Measurements from ENCODE around the gene NAPEPLD.
"Not testable (repeated sequence)": the region's sequence is repeated elsewhere in the genome, so short reads cannot be mapped to it uniquely, and the experiment has no call there.

The NAPEPLD gene

GRCh38 chr7:103119791-103120291, 29.1 kb downstream of the NAPEPLD start:
- TF ChIP-seq SUZ12 (IDR thresholded peaks at IDR 0.05; ENCODE audit: extremely low read depth, insufficient read depth, insufficient read length): no peak
- no peak for TF ChIP-seq ZNF274 (IDR thresholded peaks at IDR 0.05; ENCODE audit: low read depth, low read length)
- TF ChIP-seq YY1 (IDR thresholded peaks at IDR 0.05; ENCODE audit: insufficient read depth, insufficient read length): no peak
- Histone ChIP-seq H3K4me1 (ENCODE audit: insufficient read depth, insufficient read length) (no peaks in the 10 kb centered on the region), H3K9me3 (ENCODE audit: insufficient read depth, low read length) (no peaks in the 10 kb centered on the region), H3K9ac (ENCODE audit: insufficient read length, low read depth) (no peak overlapping the region), H3K36me3 (ENCODE audit: insufficient read depth, insufficient read length, low read length) (peaks cover 17% of the 10 kb centered on the region), H3K27me3 (ENCODE audit: insufficient read depth, insufficient read length) (no peaks in the 10 kb centered on the region), H3K4me3 (ENCODE audit: insufficient read length, low read depth) (no peak overlapping the region)
- DNase-seq (ENCODE audit: low read depth, low spot score): no peak

GRCh38 chr7:103117465-103117864, 31.4 kb downstream of the NAPEPLD start:
- no peak overlapping the region for H3K9ac ChIP-seq (ENCODE audit: insufficient read length, low read depth)
- H3K4me3 ChIP-seq (ENCODE audit: insufficient read length, low read depth): no peak overlapping the region
- no peak for TF ChIP-seq ZNF274 (IDR thresholded peaks at IDR 0.05; ENCODE audit: low read depth, low read length)
- TF ChIP-seq YY1 (IDR thresholded peaks at IDR 0.05; ENCODE audit: insufficient read depth, insufficient read length): no peak
- no peak for TF ChIP-seq SUZ12 (IDR thresholded peaks at IDR 0.05; ENCODE audit: extremely low read depth, insufficient read depth, insufficient read length)
- H3K4me1 ChIP-seq (ENCODE audit: insufficient read depth, insufficient read length): no peaks in the 10 kb centered on the region
- no peak for DNase-seq (ENCODE audit: low read depth, low spot score)
- H3K36me3 ChIP-seq (ENCODE audit: insufficient read depth, insufficient read length, low read length): peaks cover 17% of the 10 kb centered on the region
- H3K27me3 ChIP-seq (ENCODE audit: insufficient read depth, insufficient read length): no peaks in the 10 kb centered on the region
- no peaks in the 10 kb centered on the region for H3K9me3 ChIP-seq (ENCODE audit: insufficient read depth, low read length)

GRCh38 chr7:103116991-103117390, 31.9 kb downstream of the NAPEPLD start:
- Histone ChIP-seq H3K36me3 (ENCODE audit: insufficient read depth, insufficient read length, low read length) (peaks cover 17% of the 10 kb centered on the region), H3K9ac (ENCODE audit: insufficient read length, low read depth) (no peak overlapping the region), H3K27me3 (ENCODE audit: insufficient read depth, insufficient read length) (no peaks in the 10 kb centered on the region), H3K4me1 (ENCODE audit: insufficient read depth, insufficient read length) (no peaks in the 10 kb centered on the region), H3K4me3 (ENCODE audit: insufficient read length, low read depth) (no peak overlapping the region), H3K9me3 (ENCODE audit: insufficient read depth, low read length) (no peaks in the 10 kb centered on the region)
- no peak for DNase-seq (ENCODE audit: low read depth, low spot score)
- TF ChIP-seq ZNF274 (IDR thresholded peaks at IDR 0.05; ENCODE audit: low read depth, low read length) (no peak), YY1 (IDR thresholded peaks at IDR 0.05; ENCODE audit: insufficient read depth, insufficient read length) (no peak), SUZ12 (IDR thresholded peaks at IDR 0.05; ENCODE audit: extremely low read depth, insufficient read depth, insufficient read length) (no peak)

GRCh38 chr7:103116511-103116910, 32.4 kb downstream of the NAPEPLD start:
- DNase-seq (ENCODE audit: low read depth, low spot score): no peak
- no peaks in the 10 kb centered on the region for H3K9me3 ChIP-seq (ENCODE audit: insufficient read depth, low read length)
- no peaks in the 10 kb centered on the region for H3K27me3 ChIP-seq (ENCODE audit: insufficient read depth, insufficient read length)
- no peak overlapping the region for H3K4me3 ChIP-seq (ENCODE audit: insufficient read length, low read depth)
- TF ChIP-seq ZNF274 (IDR thresholded peaks at IDR 0.05; ENCODE audit: low read depth, low read length): no peak
- H3K36me3 ChIP-seq (ENCODE audit: insufficient read depth, insufficient read length, low read length): peaks cover 17% of the 10 kb centered on the region
- no peaks in the 10 kb centered on the region for H3K4me1 ChIP-seq (ENCODE audit: insufficient read depth, insufficient read length)
- no peak overlapping the region for H3K9ac ChIP-seq (ENCODE audit: insufficient read length, low read depth)

GRCh38 chr7:103115771-103116170, 33.1 kb downstream of the NAPEPLD start:
- Histone ChIP-seq H3K4me1 (ENCODE audit: insufficient read depth, insufficient read length) (no peaks in the 10 kb centered on the region), H3K36me3 (ENCODE audit: insufficient read depth, insufficient read length, low read length) (peaks cover 11% of the 10 kb centered on the region), H3K9me3 (ENCODE audit: insufficient read depth, low read length) (no peaks in the 10 kb centered on the region), H3K27me3 (ENCODE audit: insufficient read depth, insufficient read length) (no peaks in the 10 kb centered on the region), H3K9ac (ENCODE audit: insufficient read length, low read depth) (no peak overlapping the region), H3K4me3 (ENCODE audit: insufficient read length, low read depth) (no peak overlapping the region)
- TF ChIP-seq SUZ12 (IDR thresholded peaks at IDR 0.05; ENCODE audit: extremely low read depth, insufficient read depth, insufficient read length) (no peak), ZNF274 (IDR thresholded peaks at IDR 0.05; ENCODE audit: low read depth, low read length) (no peak), YY1 (IDR thresholded peaks at IDR 0.05; ENCODE audit: insufficient read depth, insufficient read length) (no peak)
- no peak for DNase-seq (ENCODE audit: low read depth, low spot score)

- H3K9ac ChIP-seq (ENCODE audit: insufficient read length, low read depth): no peak overlapping the region
- TF ChIP-seq YY1 (IDR thresholded peaks at IDR 0.05; ENCODE audit: insufficient read depth, insufficient read length): no peak
- no peak for TF ChIP-seq SUZ12 (IDR thresholded peaks at IDR 0.05; ENCODE audit: extremely low read depth, insufficient read depth, insufficient read length)
- no peak for TF ChIP-seq ZNF274 (IDR thresholded peaks at IDR 0.05; ENCODE audit: low read depth, low read length)
Measured at GRCh38 chr7:103114576-103115008, 34.3 kb downstream of the NAPEPLD start.

GRCh38 chr7:103113164-103113563, 35.7 kb downstream of the NAPEPLD start:
- Histone ChIP-seq H3K9ac (ENCODE audit: insufficient read length, low read depth) (no peak overlapping the region), H3K4me3 (ENCODE audit: insufficient read length, low read depth) (no peak overlapping the region), H3K36me3 (ENCODE audit: insufficient read depth, insufficient read length, low read length) (no peaks in the 10 kb centered on the region), H3K9me3 (ENCODE audit: insufficient read depth, low read length) (no peaks in the 10 kb centered on the region), H3K4me1 (ENCODE audit: insufficient read depth, insufficient read length) (no peaks in the 10 kb centered on the region), H3K27me3 (ENCODE audit: insufficient read depth, insufficient read length) (no peaks in the 10 kb centered on the region)
- DNase-seq (ENCODE audit: low read depth, low spot score): peak; percentile 30
- TF ChIP-seq SUZ12 (IDR thresholded peaks at IDR 0.05; ENCODE audit: extremely low read depth, insufficient read depth, insufficient read length): no peak

More at GRCh38 chr7:103114576-103115008, 34.3 kb downstream of the NAPEPLD start:
- Histone ChIP-seq H3K4me3 (ENCODE audit: insufficient read length, low read depth) (no peak overlapping the region), H3K9me3 (ENCODE audit: insufficient read depth, low read length) (no peaks in the 10 kb centered on the region), H3K4me1 (ENCODE audit: insufficient read depth, insufficient read length) (no peaks in the 10 kb centered on the region), H3K36me3 (ENCODE audit: insufficient read depth, insufficient read length, low read length) (peaks cover 5% of the 10 kb centered on the region), H3K27me3 (ENCODE audit: insufficient read depth, insufficient read length) (no peaks in the 10 kb centered on the region)
- DNase-seq (ENCODE audit: low read depth, low spot score): no peak

GRCh38 chr7:103106703-103107070, 42.2 kb downstream of the NAPEPLD start:
- not testable (repeated sequence) for H3K4me1 ChIP-seq (ENCODE audit: insufficient read depth, insufficient read length); H3K36me3 ChIP-seq (ENCODE audit: insufficient read depth, insufficient read length, low read length); H3K9me3 ChIP-seq (ENCODE audit: insufficient read depth, low read length); DNase-seq (ENCODE audit: low read depth, low spot score); H3K27me3 ChIP-seq (ENCODE audit: insufficient read depth, insufficient read length); H3K4me3 ChIP-seq (ENCODE audit: insufficient read length, low read depth)
- H3K9ac ChIP-seq (ENCODE audit: insufficient read length, low read depth): peak overlapping the region; percentile 42
